ENCODE results near the gene OXLD1. TPM values are rescaled to one million over a fixed set of nuclear protein-coding genes. Genes with fewer than 3 reads are reported as not detected.

OXLD1 gene
- total and polyA plus RNA-seq, 10 of the 15 experiments (the other 5 are each of a cell fraction or from before 2014, with no cell fraction given) = 4.6 to 89.5 (median 39.8) TPM

DNA sequence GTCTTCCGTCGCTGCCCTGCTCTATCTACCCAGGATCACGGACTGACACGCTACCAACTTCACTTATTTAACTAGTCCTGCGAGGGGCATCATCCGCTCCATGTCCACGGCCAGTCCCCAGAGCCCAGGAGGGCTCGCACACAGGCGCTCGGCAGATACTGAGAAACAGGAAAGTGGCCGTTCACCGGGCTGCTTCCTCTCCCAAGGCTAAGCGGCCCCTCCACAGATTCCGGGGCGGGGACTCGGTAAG, 388 bp downstream of the OXLD1 start:
- H3K4me1 ChIP-seq (ENCODE audit: control insufficient read depth, insufficient read depth, low read length) = peaks cover 15% of the 10 kb centered on the region
- ChIA-PET CTCF (interaction anchor here (1.2 kb wide), 1 partner anchor 36 kb away, joined by 3 read pairs; no protein-coding TSS in a partner anchor), SMC1A (ENCODE audit: uncharacterized antibody, unreplicated experiment) (no interaction called here), RAD21 (ENCODE audit: unreplicated experiment) (interaction anchor here (0.9 kb wide), 1 partner anchor 17 kb away, joined by 6 read pairs; the partner anchor contains the start of genes ARL16 and HGS), POLR2A (interaction anchor here (0.6 to 1.4 kb wide), 5 partner anchors 11 to 167 kb away, joined by 3 to 6 read pairs (median 5); partner anchors contain the start of genes ARL16, HGS, MCRIP1 and MRPL12)
- H3K9ac ChIP-seq (ENCODE audit: control insufficient read depth, insufficient read depth, low read length) = peak overlapping the region; percentile 99
- DNase-seq (ENCODE audit: low read depth, low spot score) = no peak
- TF ChIP-seq IKZF2 (IDR thresholded peaks at IDR 0.05) (peak in 1 of 2 experiments; percentile 17; a peak in 1 of 4 replicates), LARP7 (IDR thresholded peaks at IDR 0.05) (no peak)
- peak overlapping the region; percentile 98 for H3K4me2 ChIP-seq (ENCODE audit: control insufficient read depth, insufficient read depth)
- FAIRE-seq = no peak
- H3K27ac ChIP-seq (ENCODE audit: control insufficient read depth, insufficient read depth) = peak overlapping the region; percentile 97
- no peaks in the 10 kb centered on the region for H3K9me3 ChIP-seq (replicated peaks; ENCODE audit: control insufficient read depth, insufficient read depth, low read length)
- H4K20me1 ChIP-seq (ENCODE audit: control insufficient read depth, insufficient read depth) = no peaks in the 10 kb centered on the region
- peaks cover 2 to 5% of the 10 kb centered on the region in 2 experiments for H3K36me3 ChIP-seq (ENCODE audit: control insufficient read depth in 2 of 2, insufficient read depth in 2 of 2, low read length in 1 of 2)
- peaks cover 33% of the 10 kb centered on the region for H3K79me2 ChIP-seq (ENCODE audit: control insufficient read depth, insufficient read depth, low read length)
- no peaks in the 10 kb centered on the region for H3K27me3 ChIP-seq (replicated peaks in 1 of 2; ENCODE audit: control insufficient read depth in 2 of 2, insufficient read depth in 2 of 2, low read length in 1 of 2)
- peak overlapping the region; percentile 78 for H2AFZ ChIP-seq (ENCODE audit: control insufficient read depth, low read depth, low read length)
- ATAC-seq = no peak
- peak overlapping the region; percentile 98 for H3K4me3 ChIP-seq
- 2% methylated on average over 16 of the region's 16 CpGs for WGBS (ENCODE audit: insufficient coverage, insufficient replicate concordance, low lambda C conversion rate, missing lambda C conversion rate)
- BruUV-seq (replicated peaks) = TSS peak; percentile 94
- in situ Hi-C loops (cut with MboI) (no loop called here), intact Hi-C loops (cut with micrococcal nuclease; ENCODE audit: unreplicated experiment) (loop anchor here (2.0 kb wide), 1 partner anchor 29 kb away; the partner anchor contains the start of genes NPLOC4 and TSPAN10)

DNA sequence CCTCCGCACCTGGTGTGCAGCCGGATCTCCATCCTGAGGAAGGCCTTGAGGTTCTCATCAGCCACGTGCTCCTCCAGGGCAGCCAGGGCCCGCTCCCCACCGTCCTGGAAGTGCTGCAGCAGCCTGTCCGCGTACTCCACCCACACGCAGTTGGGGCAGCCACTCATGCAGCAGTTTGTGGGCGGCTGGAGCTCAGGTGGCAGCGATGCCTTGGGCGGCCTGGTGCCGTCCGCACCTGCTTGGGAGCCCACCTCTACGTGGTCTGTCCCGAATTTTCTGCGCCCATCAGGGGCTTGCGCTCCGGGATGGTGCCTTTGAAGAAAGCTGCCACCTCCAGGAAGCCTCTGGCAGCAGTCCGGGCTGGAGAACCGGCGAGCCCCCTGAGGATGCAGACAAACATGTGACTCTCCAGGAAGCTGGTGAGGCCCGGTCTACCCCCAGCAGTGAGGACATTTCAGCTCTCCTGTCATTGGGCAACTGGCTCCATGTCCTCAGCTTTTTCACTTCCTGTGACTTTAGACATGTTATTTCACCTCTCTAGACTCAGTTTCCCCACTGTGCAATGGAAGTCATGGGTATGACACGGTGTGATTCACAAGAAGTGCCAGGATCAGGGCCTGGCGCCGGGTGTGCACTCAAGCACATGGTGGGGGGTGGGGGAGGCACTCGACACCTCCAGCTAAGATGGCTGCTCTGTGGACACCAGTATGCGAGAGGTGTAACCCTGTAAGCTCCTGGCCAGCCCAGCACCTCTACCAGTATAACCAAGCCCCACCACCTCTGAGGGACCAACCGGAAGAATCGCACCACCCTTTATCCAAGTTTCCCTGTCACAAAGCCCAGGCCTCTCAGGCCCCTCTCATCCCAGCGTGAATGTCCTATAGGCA, 957 bp downstream of the OXLD1 start:
- Histone ChIP-seq H3K9ac (ENCODE audit: control insufficient read depth, insufficient read depth, low read length) (peak overlapping the region; percentile 99), H3K9me3 (replicated peaks; ENCODE audit: control insufficient read depth, insufficient read depth, low read length) (no peaks in the 10 kb centered on the region), H2AFZ (ENCODE audit: control insufficient read depth, low read depth, low read length) (peak overlapping the region; percentile 78), H3K4me2 (ENCODE audit: control insufficient read depth, insufficient read depth) (peak overlapping the region; percentile 98), H3K4me1 (ENCODE audit: control insufficient read depth, insufficient read depth, low read length) (peaks cover 15% of the 10 kb centered on the region), H4K20me1 (ENCODE audit: control insufficient read depth, insufficient read depth) (no peaks in the 10 kb centered on the region), H3K4me3 (peak overlapping the region; percentile 98), H3K36me3 (ENCODE audit: control insufficient read depth in 2 of 2, insufficient read depth in 2 of 2, low read length in 1 of 2) (peaks cover 2 to 4% of the 10 kb centered on the region in 2 experiments; a peak in 3 of 4 replicates), H3K27me3 (replicated peaks in 1 of 2; ENCODE audit: control insufficient read depth in 2 of 2, insufficient read depth in 2 of 2, low read length in 1 of 2) (no peaks in the 10 kb centered on the region), H3K79me2 (ENCODE audit: control insufficient read depth, insufficient read depth, low read length) (peaks cover 33% of the 10 kb centered on the region), H3K27ac (ENCODE audit: control insufficient read depth, insufficient read depth) (peak overlapping the region; percentile 97)
- ChIA-PET SMC1A (ENCODE audit: uncharacterized antibody, unreplicated experiment) (no interaction called here), POLR2A (interaction anchor here (0.6 to 1.4 kb wide), 5 partner anchors 10 to 168 kb away, joined by 3 to 6 read pairs (median 5); partner anchors contain the start of genes ARL16, HGS and MCRIP1), RAD21 (ENCODE audit: unreplicated experiment) (interaction anchor here (0.5 to 0.9 kb wide), 3 partner anchors 18 to 64 kb away, joined by 3 to 6 read pairs (median 3); partner anchors contain the start of genes ARL16 and HGS), CTCF (interaction anchor here (1.2 kb wide), 1 partner anchor 36 kb away, joined by 3 read pairs; no protein-coding TSS in a partner anchor)
- in situ Hi-C loops (cut with MboI) (no loop called here), intact Hi-C loops (cut with micrococcal nuclease; ENCODE audit: unreplicated experiment) (loop anchor here (2.0 kb wide), 1 partner anchor 29 kb away; the partner anchor contains the start of genes NPLOC4 and TSPAN10)
- peak; percentile 80 for ATAC-seq
- FAIRE-seq = peak; percentile 88
- DNase-seq (ENCODE audit: low read depth, low spot score) = no peak
- BruUV-seq (replicated peaks) = no TSS peak
- 40% methylated on average over 30 of the region's 30 CpGs for WGBS (ENCODE audit: insufficient coverage, insufficient replicate concordance, low lambda C conversion rate, missing lambda C conversion rate)
- TF ChIP-seq MXI1 (IDR thresholded peaks at IDR 0.05; ENCODE audit: low read depth, low read length) (peak; percentile 91), MEF2B (IDR thresholded peaks at IDR 0.05; ENCODE audit: partially characterized antibody, poor library complexity, severe bottlenecking) (peak; percentile 13), CHD2 (IDR thresholded peaks at IDR 0.05; ENCODE audit: borderline replicate concordance, low read depth, low read length) (0 out of 2 replicates have a peak, but pooled peaks have one; percentile 36)
- TF ChIP-seq, protein P1, sequence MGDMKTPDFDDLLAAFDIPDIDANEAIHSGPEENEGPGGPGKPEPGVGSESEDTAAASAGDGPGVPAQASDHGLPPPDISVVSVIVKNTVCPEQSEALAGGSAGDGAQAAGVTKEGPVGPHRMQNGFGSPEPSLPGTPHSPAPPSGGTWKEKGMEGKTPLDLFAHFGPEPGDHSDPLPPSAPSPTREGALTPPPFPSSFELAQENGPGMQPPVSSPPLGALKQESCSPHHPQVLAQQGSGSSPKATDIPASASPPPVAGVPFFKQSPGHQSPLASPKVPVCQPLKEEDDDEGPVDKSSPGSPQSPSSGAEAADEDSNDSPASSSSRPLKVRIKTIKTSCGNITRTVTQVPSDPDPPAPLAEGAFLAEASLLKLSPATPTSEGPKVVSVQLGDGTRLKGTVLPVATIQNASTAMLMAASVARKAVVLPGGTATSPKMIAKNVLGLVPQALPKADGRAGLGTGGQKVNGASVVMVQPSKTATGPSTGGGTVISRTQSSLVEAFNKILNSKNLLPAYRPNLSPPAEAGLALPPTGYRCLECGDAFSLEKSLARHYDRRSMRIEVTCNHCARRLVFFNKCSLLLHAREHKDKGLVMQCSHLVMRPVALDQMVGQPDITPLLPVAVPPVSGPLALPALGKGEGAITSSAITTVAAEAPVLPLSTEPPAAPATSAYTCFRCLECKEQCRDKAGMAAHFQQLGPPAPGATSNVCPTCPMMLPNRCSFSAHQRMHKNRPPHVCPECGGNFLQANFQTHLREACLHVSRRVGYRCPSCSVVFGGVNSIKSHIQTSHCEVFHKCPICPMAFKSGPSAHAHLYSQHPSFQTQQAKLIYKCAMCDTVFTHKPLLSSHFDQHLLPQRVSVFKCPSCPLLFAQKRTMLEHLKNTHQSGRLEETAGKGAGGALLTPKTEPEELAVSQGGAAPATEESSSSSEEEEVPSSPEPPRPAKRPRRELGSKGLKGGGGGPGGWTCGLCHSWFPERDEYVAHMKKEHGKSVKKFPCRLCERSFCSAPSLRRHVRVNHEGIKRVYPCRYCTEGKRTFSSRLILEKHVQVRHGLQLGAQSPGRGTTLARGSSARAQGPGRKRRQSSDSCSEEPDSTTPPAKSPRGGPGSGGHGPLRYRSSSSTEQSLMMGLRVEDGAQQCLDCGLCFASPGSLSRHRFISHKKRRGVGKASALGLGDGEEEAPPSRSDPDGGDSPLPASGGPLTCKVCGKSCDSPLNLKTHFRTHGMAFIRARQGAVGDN (IDR thresholded peaks at IDR 0.05) = peak; percentile 94

Measured in GM12878 (cell line).